Thyroid gland (tissue), 4 donors: ENCODE results near the gene MYO16.

Experiments
- CTCF ChIP-seq, 6 experiments: fragments of 200-600 bp in 3 of 6; fragments of 450-650 bp in 3 of 6; sonication (generic) in 3 of 6; IDR thresholded peaks; one replicate each; pipeline ENCODE4 v1.5.1; 2016 to 2019; ENCODE audit warnings: antibody characterized with exemption in 6 of 6, mild to moderate bottlenecking in 2 of 6, inconsistent platforms in 1 of 6, moderate library complexity in 1 of 6
- POLR2A ChIP-seq, 2 donors: fragments of 450-650 bp; IDR thresholded peaks; one replicate each; pipeline ENCODE4 v1.6.1; 2017; ENCODE audit warnings: antibody characterized with exemption in 2 of 2, mild to moderate bottlenecking in 2 of 2, moderate library complexity in 1 of 2

GRCh38 chr13:109200556-109200955 is 571.1 kb downstream of the MYO16 start:
- TF ChIP-seq CTCF (IDR thresholded peaks at IDR 0.05) (no peak), POLR2A (IDR thresholded peaks at IDR 0.05) (no peak)
